Measurements from ENCODE around the gene TMEM164.

The TMEM164 gene

GRCh38 chrX:110215411-110215810 lies 212.5 kb downstream of the TMEM164 start:
- DNase-seq, result no peak

DNA sequence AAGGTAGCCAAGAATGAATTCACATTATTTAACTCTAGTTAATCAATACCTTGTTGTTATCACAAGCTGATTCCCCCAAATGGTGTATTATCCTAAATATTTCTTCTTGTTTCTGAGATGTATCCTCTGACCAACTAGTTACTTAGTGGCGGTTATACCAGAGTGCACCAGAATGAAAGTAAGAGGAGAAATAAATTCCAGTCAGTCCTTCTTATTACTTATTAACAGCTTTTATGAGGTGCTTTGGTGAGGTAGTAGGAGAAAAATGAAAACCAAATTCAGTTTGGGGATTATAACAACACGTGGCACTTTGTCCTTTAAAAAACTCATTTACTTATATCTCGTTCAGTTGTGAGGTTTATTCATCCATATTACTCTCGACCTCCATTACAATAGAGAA lies 213.1 kb downstream of the TMEM164 start:
- DNase-seq, result no peak

DNA sequence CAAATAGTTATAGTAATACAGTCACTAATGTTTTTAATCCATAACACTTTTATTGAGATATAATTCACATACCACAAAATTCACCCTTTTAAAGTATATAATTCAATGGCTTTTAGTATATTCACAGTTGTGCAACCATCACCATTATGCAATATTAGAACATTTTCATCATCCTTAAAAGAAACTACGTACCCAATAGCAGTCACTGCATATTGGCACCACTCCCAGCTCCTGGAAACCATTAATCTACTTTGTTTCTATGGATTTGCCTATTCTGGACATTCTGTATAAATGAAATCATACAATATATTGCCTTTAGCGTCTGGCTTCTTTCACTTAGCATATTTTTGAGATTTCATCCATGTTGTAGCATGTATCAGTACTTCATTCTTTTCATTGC lies 215.7 kb downstream of the TMEM164 start:
- no peak for DNase-seq

DNA sequence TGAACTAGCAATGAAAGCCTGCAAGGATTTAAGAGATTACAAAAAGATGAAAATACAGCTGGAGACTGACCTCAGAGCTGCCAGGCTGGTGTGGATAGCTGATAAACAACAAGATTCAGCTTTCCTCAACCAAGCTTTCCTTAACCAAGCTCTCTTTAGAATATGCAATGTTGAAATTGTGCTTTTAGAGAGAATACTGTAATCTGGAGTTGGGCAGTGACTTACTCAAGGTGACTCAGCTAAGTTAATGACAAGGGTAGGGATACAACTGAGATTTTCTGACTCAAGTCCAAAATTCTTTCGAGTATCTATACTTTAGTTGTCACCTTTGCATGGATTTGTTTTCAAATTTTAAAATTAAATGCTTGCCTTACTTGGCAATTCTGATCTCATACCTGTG lies 217.0 kb downstream of the TMEM164 start:
- no peak for DNase-seq

DNA sequence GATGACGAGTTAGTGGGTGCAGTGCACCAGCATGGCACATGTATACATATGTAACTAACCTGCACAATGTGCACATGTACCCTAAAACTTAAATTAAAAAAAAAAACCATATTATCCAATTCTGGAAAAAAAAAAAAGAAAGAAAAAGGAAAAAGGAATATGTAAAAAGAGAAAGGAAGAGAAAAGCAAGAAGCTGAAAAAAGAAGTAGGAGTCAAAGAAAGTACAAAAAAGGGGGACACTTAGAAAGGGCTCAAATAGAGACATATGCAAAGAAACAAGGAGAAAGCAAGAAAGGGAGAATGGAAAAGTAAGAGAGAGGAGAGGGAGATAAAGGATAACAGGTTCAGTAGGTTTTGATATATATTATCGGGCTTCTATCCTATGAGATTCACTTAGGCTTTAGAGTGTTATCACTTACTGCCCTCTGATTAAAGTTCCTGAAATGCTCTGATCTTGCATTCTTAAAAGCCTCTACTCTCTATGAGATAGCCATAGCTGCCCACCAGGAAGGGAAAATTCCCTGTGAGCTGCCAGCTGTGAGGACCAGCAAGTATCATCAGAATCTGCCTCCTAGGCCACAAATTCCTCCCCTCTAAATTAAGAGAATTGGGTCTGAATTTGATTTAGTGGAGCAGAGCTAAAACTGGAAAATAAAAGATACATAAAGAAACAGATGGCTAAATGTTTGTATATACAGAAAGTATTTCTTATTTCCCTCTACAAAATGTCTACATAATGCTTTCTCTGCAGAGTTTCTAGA lies 219.8 kb downstream of the TMEM164 start:
- no peak for DNase-seq

- DNase-seq, result no peak
Observed at GRCh38 chrX:110224926-110225617, 222.2 kb downstream of the TMEM164 start.

DNA sequence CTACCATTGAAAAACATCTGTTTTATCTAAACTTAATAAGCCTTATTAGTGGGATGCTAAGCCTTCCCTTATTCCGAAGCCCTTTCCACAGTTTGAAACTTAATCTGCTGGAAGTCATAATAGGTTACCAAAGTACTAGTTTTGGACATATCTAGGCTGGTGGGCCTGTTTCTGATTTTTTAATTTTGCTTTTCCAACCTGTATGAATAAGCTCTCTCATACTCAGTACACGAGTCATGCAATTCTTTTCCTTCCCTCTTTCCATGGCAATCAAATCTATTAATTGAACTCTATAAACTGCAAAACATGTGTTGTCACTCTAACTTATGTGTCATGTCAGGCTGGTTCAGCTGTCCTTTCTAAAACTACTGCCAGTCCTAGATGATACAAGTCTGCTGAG lies 224.0 kb downstream of the TMEM164 start:
- DNase-seq, result no peak

All from activated T-cell treated with anti-CD3 and anti-CD28 coated beads, Interleukin-2, amount 50 U/mL, for 48 hours (primary cell).